Measurements from ENCODE around the gene C1orf115. TPM values are rescaled to one million over a fixed set of nuclear protein-coding genes. Genes with fewer than 3 reads are reported as not detected.

The C1orf115 gene
- total and polyA plus RNA-seq, 7 experiments from 2014 or later, result 0.17 to 3.2 (median 1.8) TPM

DNA sequence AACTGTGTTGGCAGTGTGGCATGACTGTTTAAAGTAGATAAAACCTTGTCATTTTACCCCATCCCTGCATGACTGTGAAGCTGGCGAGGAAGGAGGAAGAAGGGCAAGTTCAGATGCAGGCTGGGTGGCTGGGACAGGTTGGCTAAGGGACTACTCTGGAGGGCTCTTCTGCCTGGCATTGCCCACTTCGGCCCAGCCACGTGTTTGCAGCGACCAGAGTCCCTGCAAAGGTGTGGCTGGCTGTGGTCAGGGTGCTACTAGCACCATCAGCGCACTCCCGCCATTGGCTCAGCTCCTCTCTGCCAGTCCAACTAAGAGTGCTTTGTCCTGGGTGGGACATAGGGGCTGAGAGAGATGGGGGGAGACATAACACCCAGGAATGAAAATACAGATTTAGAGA lies 7.2 kb downstream of the C1orf115 start:
- ChIA-PET POLR2A (no interaction called here), CTCF (interaction anchor here (1.8 kb wide), 1 partner anchor 36 kb away, joined by 4 read pairs; no protein-coding TSS in a partner anchor)
- H3K4me1 Mint-ChIP-seq, result peaks cover 0 to 3% (median 0%) of the 10 kb centered on the region in 7 donors
- intact Hi-C loops (cut with micrococcal nuclease), result no loop called here
- H3K9me3 Mint-ChIP-seq, result no peaks in the 10 kb centered on the region
- peaks cover 5 to 18% (median 6%) of the 10 kb centered on the region in 5 donors for H3K27me3 Mint-ChIP-seq
- no peaks in the 10 kb centered on the region for H3K36me3 ChIP-seq (ENCODE audit: control insufficient read depth in 2 of 3, insufficient read depth in 3 of 3, low read length in 3 of 3)
- peaks cover 0 to 4% (median 0%) of the 10 kb centered on the region in 5 donors for H3K36me3 Mint-ChIP-seq
- H3K27ac Mint-ChIP-seq, result no peak overlapping the region
- no peak overlapping the region for H3K4me3 ChIP-seq (ENCODE audit: low read length)
- H3K27me3 ChIP-seq (ENCODE audit: control insufficient read depth in 2 of 2, insufficient read depth in 2 of 2, low read length in 2 of 2), result peaks cover 0 to 3% of the 10 kb centered on the region in 2 donors
- no peak for ATAC-seq
- H3K4me1 ChIP-seq (ENCODE audit: control insufficient read depth in 2 of 2, insufficient read depth in 2 of 2, low read length in 2 of 2), result no peaks in the 10 kb centered on the region
- no peak overlapping the region for H3K27ac ChIP-seq (ENCODE audit: low read depth, low read length)
- no peaks in the 10 kb centered on the region for H3K9me3 ChIP-seq (ENCODE audit: control insufficient read depth in 2 of 3, low read length in 3 of 3)
- DNase-seq, result no peak
- H3K4me3 Mint-ChIP-seq, result no peak overlapping the region

GRCh38 chr1:220698607-220699016 lies 8.4 kb downstream of the C1orf115 start:
- Histone ChIP-seq H3K36me3 (ENCODE audit: control insufficient read depth in 2 of 3, insufficient read depth in 3 of 3, low read length in 3 of 3) (no peaks in the 10 kb centered on the region), H3K27me3 (ENCODE audit: control insufficient read depth in 2 of 2, insufficient read depth in 2 of 2, low read length in 2 of 2) (peaks cover 0 to 4% of the 10 kb centered on the region in 2 donors), H3K27ac (ENCODE audit: low read depth, low read length) (no peak overlapping the region), H3K4me3 (ENCODE audit: low read length) (no peak overlapping the region), H3K9me3 (ENCODE audit: control insufficient read depth in 2 of 3, low read length in 3 of 3) (no peaks in the 10 kb centered on the region), H3K4me1 (ENCODE audit: control insufficient read depth in 2 of 2, insufficient read depth in 2 of 2, low read length in 2 of 2) (no peaks in the 10 kb centered on the region)
- ChIA-PET POLR2A (no interaction called here), CTCF (interaction anchor here (1.8 kb wide), 1 partner anchor 35 kb away, joined by 4 read pairs; no protein-coding TSS in a partner anchor)
- ATAC-seq (no peak), DNase-seq (no peak)
- H3K4me1 Mint-ChIP-seq, result peaks cover 0 to 3% (median 0%) of the 10 kb centered on the region in 7 donors
- no peaks in the 10 kb centered on the region for H3K9me3 Mint-ChIP-seq
- H3K27me3 Mint-ChIP-seq, result peaks cover 7 to 14% (median 14%) of the 10 kb centered on the region in 5 donors
- no peak overlapping the region for H3K4me3 Mint-ChIP-seq
- intact Hi-C loops (cut with micrococcal nuclease), result no loop called here
- H3K36me3 Mint-ChIP-seq, result peaks cover 0 to 4% (median 0%) of the 10 kb centered on the region in 5 donors
- no peak overlapping the region for H3K27ac Mint-ChIP-seq

DNA sequence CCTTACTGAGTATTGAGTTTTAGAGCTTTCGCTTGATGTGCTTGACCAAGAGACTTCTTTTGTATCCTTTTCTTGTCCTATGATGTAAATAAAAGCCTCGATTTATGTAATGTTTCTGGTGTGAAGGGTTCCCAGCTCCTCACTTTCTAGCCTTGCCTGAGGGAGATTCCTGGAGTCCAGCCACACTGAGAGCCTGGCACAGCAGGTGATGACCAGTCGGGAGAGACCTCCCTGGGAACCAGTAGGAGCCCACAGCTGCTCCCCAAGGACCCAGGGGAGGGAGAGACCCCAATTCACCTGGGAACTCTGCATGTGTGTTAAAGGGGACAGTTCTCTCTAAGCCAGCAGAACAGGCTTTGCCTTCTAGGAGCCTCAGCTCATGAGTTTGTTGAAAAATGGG lies 8.9 kb downstream of the C1orf115 start:
- Mint-ChIP-seq H3K4me3 (no peak overlapping the region), H3K9me3 (no peaks in the 10 kb centered on the region), H3K27me3 (peaks cover 5 to 17% (median 15%) of the 10 kb centered on the region in 5 donors), H3K27ac (no peak overlapping the region), H3K4me1 (peaks cover 0 to 3% (median 0%) of the 10 kb centered on the region in 7 donors), H3K36me3 (peaks cover 0 to 4% (median 0%) of the 10 kb centered on the region in 5 donors)
- no peaks in the 10 kb centered on the region for H3K36me3 ChIP-seq (ENCODE audit: control insufficient read depth in 2 of 3, insufficient read depth in 3 of 3, low read length in 3 of 3)
- H3K4me3 ChIP-seq (ENCODE audit: low read length), result no peak overlapping the region
- no peak for DNase-seq
- ChIA-PET POLR2A (no interaction called here), CTCF (interaction anchor here (1.8 kb wide), 1 partner anchor 34 kb away, joined by 4 read pairs; no protein-coding TSS in a partner anchor)
- no peaks in the 10 kb centered on the region for H3K9me3 ChIP-seq (ENCODE audit: control insufficient read depth in 2 of 3, low read length in 3 of 3)
- H3K4me1 ChIP-seq (ENCODE audit: control insufficient read depth in 2 of 2, insufficient read depth in 2 of 2, low read length in 2 of 2), result no peaks in the 10 kb centered on the region
- peaks cover 0 to 4% of the 10 kb centered on the region in 2 donors for H3K27me3 ChIP-seq (ENCODE audit: control insufficient read depth in 2 of 2, insufficient read depth in 2 of 2, low read length in 2 of 2)
- ATAC-seq, result no peak
- no peak overlapping the region for H3K27ac ChIP-seq (ENCODE audit: low read depth, low read length)
- intact Hi-C loops (cut with micrococcal nuclease), result no loop called here

- Mint-ChIP-seq H3K36me3 (peaks cover 0 to 4% (median 0%) of the 10 kb centered on the region in 5 donors), H3K9me3 (no peaks in the 10 kb centered on the region), H3K27ac (no peak overlapping the region), H3K4me1 (peaks cover 0 to 3% (median 0%) of the 10 kb centered on the region in 7 donors), H3K4me3 (no peak overlapping the region), H3K27me3 (peaks cover 5 to 20% (median 15%) of the 10 kb centered on the region in 5 donors)
- ChIA-PET CTCF (no interaction called here), POLR2A (no interaction called here)
- H3K27ac ChIP-seq (ENCODE audit: low read depth, low read length), result no peak overlapping the region
- no peak overlapping the region for H3K4me3 ChIP-seq (ENCODE audit: low read length)
- ATAC-seq (no peak), DNase-seq (no peak)
- H3K36me3 ChIP-seq (ENCODE audit: control insufficient read depth in 2 of 3, insufficient read depth in 3 of 3, low read length in 3 of 3), result no peaks in the 10 kb centered on the region
- H3K27me3 ChIP-seq (ENCODE audit: control insufficient read depth in 2 of 2, insufficient read depth in 2 of 2, low read length in 2 of 2), result peaks cover 0 to 4% of the 10 kb centered on the region in 2 donors
- intact Hi-C loops (cut with micrococcal nuclease), result no loop called here
- H3K4me1 ChIP-seq (ENCODE audit: control insufficient read depth in 2 of 2, insufficient read depth in 2 of 2, low read length in 2 of 2), result no peaks in the 10 kb centered on the region
- H3K9me3 ChIP-seq (ENCODE audit: control insufficient read depth in 2 of 3, low read length in 3 of 3), result no peaks in the 10 kb centered on the region
Measured at GRCh38 chr1:220700556-220701179, 10.5 kb downstream of the C1orf115 start.

DNA sequence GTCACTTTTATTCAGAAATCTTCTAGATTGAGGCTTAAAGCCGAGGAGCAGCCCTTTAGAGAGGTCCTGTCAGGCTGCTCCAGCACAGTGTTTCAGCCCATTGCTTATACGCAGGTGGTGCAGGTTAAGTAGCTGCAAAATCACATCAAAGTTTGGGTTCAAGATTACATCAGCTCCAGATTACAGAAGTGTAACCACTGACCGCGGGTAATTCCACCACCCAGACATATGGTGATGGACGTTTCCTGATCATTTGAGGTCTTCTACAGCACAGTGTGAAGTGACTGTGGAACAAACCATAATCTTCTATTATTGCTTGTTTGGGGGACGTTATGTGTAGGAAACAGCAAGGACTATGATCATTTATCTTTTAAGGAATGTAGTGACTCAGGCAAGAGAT lies 11.8 kb downstream of the C1orf115 start:
- Mint-ChIP-seq H3K27ac (no peak overlapping the region), H3K27me3 (peaks cover 5 to 23% (median 15%) of the 10 kb centered on the region in 5 donors), H3K9me3 (no peaks in the 10 kb centered on the region), H3K4me3 (no peak overlapping the region), H3K36me3 (peaks cover 0 to 4% (median 0%) of the 10 kb centered on the region in 5 donors), H3K4me1 (peaks cover 0 to 3% (median 0%) of the 10 kb centered on the region in 7 donors)
- DNase-seq, result no peak
- Histone ChIP-seq H3K36me3 (ENCODE audit: control insufficient read depth in 2 of 3, insufficient read depth in 3 of 3, low read length in 3 of 3) (no peaks in the 10 kb centered on the region), H3K4me1 (ENCODE audit: control insufficient read depth in 2 of 2, insufficient read depth in 2 of 2, low read length in 2 of 2) (no peaks in the 10 kb centered on the region), H3K27ac (ENCODE audit: low read depth, low read length) (no peak overlapping the region), H3K9me3 (ENCODE audit: control insufficient read depth in 2 of 3, low read length in 3 of 3) (no peaks in the 10 kb centered on the region), H3K4me3 (ENCODE audit: low read length) (no peak overlapping the region), H3K27me3 (ENCODE audit: control insufficient read depth in 2 of 2, insufficient read depth in 2 of 2, low read length in 2 of 2) (peaks cover 0 to 4% of the 10 kb centered on the region in 2 donors)
- ChIA-PET CTCF (interaction anchor here (1.3 to 1.6 kb wide), 2 partner anchors 11 to 31 kb away, joined by 3 to 5 read pairs; no protein-coding TSS in a partner anchor), POLR2A (no interaction called here)
- intact Hi-C loops (cut with micrococcal nuclease), result no loop called here
- ATAC-seq, result no peak

DNA sequence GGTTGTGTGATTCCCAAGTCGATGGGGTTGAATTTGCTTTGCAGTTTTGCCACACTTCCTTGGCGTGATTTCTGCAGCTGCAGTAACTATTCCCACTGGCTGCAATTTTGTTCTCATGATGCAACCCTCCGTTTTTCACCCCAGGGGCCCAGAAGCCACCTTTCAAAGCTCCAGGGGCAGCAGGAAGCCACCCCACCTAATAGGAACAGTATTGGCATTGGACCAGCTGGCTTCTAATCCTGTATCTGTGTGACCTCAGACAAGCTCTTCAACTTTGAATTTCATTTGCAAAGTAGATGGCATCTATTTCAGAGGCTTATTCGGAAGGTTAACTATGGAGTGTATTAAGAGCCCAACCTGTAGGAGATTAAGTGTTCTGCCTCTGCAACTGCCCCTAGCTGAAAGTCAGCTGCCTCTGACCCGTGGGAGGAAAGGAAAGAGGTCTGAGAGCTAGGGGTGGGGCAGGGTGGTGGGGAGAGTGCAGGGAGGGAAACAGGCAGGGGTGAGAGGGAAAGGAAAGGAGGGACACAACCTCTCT lies 12.6 kb downstream of the C1orf115 start:
- DNase-seq (no peak), ATAC-seq (no peak)
- H3K9me3 Mint-ChIP-seq, result no peaks in the 10 kb centered on the region
- ChIA-PET POLR2A (no interaction called here), CTCF (interaction anchor here (1.3 to 1.6 kb wide), 2 partner anchors 12 to 30 kb away, joined by 3 to 5 read pairs; no protein-coding TSS in a partner anchor)
- no peaks in the 10 kb centered on the region for H3K36me3 ChIP-seq (ENCODE audit: control insufficient read depth in 2 of 3, insufficient read depth in 3 of 3, low read length in 3 of 3)
- H3K4me1 Mint-ChIP-seq, result peaks cover 0 to 3% (median 0%) of the 10 kb centered on the region in 7 donors
- no peak overlapping the region for H3K4me3 Mint-ChIP-seq
- H3K4me1 ChIP-seq (ENCODE audit: control insufficient read depth in 2 of 2, insufficient read depth in 2 of 2, low read length in 2 of 2), result no peaks in the 10 kb centered on the region
- no peak overlapping the region for H3K27ac Mint-ChIP-seq
- peaks cover 5 to 23% (median 15%) of the 10 kb centered on the region in 5 donors for H3K27me3 Mint-ChIP-seq
- no peaks in the 10 kb centered on the region for H3K9me3 ChIP-seq (ENCODE audit: control insufficient read depth in 2 of 3, low read length in 3 of 3)
- H3K27ac ChIP-seq (ENCODE audit: low read depth, low read length), result no peak overlapping the region
- peaks cover 0 to 3% (median 0%) of the 10 kb centered on the region in 5 donors for H3K36me3 Mint-ChIP-seq
- no peak overlapping the region for H3K4me3 ChIP-seq (ENCODE audit: low read length)
- peaks cover 0 to 4% of the 10 kb centered on the region in 2 donors for H3K27me3 ChIP-seq (ENCODE audit: control insufficient read depth in 2 of 2, insufficient read depth in 2 of 2, low read length in 2 of 2)
- intact Hi-C loops (cut with micrococcal nuclease), result no loop called here

Data from naive thymus-derived CD4-positive, alpha-beta T cell (primary cell).